Urothelium cell line (cell line): ENCODE measurements around the gene DNAJC30.

Experiments used
- DNase-seq: peaks from one replicate; pipeline ENCODE4 v3.0.0; 2011; ENCODE audit warnings: low spot score, mixed read lengths
- FAIRE-seq: peaks from 2 replicates; lab custom pipeline; 2011; peaks lifted over from hg19 to GRCh38; lab: Jason Lieb, UNC

The DNAJC30 gene

DNA sequence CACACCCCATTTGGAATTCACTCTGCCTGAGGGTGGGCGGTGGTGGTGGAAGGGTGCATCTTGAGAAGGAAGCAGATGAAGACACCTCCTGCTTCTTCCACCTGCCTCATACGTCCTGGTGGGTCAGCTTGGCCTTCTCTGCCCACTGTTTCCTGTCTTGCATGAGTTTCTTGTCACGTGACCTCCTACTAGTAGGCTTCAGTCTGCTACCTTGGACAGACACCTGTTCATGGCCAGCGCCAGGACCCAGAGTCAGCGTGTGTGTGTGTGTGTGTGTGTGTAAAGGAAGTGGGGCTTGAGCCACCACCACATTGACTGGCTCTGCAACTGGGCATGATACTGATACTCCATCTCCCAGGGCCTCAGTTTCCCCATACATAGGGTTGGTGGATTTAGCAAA is 32.7 kb downstream of the DNAJC30 start:
- DNase-seq (no peak), FAIRE-seq (no peak)

DNA sequence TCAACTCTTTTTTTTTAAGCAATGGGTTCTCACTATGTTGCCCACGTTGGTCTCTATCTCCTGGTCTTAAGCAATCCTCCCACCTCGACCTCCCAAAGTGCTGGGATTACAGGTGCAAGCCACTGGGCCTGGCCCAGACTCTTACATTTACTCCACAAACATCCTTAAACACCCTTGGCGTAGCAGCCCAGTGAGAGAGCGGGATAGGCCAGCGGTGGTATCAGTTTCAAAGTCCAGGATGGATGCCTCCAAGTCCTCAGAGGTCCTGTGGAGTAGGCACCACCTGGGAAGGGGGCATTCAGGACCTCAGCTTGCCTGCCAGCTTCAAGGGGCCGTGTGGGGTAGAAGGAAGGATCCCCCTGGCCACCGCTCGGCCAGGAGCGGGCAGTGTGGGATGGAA is 33.7 kb downstream of the DNAJC30 start:
- no peak for FAIRE-seq
- DNase-seq, result no peak

DNA sequence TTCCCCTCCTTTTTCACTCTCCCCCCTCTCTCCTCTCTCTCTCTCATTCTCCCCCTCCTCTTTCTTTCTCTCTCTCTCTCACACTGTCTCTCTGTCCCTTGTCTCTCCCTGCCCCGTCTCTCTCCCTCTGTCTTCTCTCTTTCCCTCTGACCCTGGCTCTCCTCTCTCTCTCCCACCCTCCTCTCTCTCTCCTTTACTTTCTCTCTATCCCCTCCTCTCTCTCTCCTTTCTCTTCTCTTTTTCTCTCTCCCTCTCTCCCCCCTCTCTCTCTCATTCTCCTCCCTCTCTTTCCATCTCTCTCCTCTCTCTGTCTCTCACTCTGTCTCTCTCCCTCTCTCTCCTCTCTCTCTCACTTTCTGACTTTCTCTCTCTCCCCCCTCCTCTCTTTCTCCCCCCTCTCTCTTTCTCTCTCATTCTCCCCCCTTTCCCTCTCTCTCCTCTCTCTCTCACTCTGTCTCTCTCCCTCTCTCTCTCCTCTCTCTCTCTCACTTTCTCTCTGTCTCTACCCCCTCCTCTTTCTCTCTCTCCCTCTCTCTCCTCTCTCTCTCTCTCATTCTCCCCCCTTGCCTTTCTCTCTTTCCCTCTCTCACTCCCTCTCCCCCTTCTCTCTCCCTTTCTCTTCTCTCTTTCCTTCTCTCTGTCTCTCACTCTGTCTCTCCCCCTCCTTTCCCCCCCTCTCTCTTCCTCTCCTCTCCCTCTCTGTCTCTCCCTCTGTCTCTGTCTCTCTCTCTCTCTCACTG is 34.5 kb downstream of the DNAJC30 start:
- FAIRE-seq, result no peak
- DNase-seq, result no peak

DNA sequence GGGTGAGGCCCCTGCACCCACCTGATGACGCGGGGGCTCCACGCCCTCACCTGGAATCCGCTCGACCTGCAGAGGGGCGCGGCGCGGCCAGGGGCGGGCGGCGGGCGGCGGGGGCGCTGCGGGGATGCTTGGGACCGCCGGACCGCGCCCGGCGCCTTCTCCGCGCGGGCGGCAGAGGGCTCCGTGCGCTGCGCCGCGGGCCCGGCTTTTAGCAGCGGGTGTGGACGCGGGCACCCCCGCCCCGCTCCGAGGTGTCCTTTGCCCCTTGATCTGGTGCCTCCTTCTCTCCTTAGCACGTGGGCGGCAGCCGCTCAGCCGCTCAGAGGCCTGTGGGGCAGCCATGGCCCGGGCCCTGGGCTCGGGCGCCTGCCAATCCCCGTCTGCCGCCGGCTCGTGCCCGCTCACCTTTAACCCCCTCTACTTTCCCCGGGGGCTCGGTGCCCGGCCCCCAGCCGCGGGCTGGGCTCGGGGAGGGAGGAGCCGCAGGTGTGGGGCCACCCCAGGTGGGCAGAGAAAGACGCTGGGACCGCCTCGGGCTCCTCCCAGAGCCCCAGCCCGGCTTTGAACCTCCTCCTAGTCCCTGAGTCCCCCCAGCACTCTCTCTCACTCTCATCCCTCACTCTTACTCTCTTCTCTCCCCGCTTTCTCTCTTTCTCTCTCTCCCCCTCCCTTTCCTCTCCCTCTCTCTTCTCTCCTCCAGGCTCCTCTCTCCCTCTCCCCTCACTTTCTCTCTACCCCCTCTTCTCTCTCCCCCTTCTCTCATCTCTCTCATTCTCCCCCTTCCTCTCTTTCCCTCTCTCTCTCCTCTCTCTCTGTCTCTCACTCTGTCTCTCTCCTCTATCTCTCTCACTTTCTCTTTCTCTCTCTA is 35.3 kb downstream of the DNAJC30 start:
- DNase-seq (no peak), FAIRE-seq (no peak)

DNA sequence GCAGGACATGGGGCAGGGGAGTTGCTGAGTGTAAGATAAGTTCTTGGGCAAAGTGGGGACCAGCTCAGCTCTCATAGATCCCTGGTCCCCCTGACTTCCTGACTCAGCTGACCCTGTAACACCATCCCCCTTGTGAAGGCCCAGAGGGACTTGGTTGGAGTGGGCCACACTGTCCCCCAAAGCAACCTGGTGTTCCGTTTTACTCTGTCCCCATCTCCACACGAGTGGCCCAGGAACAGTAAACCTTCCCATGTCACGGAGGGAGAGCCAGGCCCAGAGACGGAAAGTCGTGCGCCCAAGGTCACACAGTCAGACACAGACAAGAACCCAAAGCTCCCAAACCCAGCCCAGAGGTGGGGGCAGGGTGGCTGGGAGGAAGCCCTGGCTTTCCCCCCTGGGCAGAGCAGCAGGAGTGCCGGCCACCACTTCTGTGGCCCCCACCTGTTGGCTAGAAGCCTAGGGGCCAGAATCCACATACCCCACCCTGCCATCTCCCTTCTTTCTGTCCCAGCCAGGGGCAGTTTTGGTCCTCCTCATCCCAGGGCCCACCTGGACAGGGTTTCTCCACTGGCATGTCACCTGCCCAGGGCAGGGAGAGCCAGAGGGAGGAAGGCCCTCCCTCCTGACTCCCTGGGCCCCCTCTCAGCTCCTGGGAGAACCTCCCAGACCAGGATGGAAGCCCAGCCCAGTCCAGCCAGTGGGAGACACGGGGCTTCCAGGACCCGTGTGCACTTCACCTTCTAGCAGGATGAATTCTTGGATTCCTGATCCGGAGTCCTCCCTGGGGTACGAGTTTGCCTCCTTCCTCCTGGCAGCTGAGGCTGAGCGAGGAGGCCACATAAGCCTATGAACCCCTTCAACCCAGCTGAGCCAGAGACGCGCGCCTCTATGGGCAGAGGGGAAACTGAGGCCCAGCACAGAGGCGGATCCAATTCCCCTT is 36.2 kb downstream of the DNAJC30 start:
- DNase-seq, result no peak
- FAIRE-seq, result no peak

DNA sequence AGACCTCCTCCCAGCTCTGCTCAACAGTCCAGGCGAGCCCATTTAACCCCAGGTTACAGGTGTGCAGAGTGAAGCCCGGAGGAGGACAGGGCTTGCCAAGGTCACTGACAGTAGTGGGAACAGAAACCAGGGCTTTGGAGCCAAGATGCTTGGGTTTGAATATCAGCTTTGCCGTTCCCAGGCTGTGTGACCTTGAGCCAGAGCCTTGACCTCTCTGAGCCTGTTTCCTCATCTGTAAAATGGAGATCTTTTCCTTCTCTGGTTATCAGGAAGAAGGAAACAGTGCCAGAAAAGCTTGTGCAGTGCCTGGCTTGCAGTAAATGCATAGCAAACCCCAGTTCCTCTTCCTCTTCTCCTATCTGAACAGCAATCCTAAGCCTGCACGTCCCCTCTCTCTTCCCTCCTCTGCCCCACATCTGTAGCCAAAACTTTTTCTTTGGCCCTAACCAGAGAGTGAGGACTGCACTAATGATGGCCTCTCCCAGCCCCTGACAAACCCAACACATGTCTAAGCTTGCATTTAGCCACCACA is 37.5 kb downstream of the DNAJC30 start:
- no peak for DNase-seq
- FAIRE-seq, result no peak

DNA sequence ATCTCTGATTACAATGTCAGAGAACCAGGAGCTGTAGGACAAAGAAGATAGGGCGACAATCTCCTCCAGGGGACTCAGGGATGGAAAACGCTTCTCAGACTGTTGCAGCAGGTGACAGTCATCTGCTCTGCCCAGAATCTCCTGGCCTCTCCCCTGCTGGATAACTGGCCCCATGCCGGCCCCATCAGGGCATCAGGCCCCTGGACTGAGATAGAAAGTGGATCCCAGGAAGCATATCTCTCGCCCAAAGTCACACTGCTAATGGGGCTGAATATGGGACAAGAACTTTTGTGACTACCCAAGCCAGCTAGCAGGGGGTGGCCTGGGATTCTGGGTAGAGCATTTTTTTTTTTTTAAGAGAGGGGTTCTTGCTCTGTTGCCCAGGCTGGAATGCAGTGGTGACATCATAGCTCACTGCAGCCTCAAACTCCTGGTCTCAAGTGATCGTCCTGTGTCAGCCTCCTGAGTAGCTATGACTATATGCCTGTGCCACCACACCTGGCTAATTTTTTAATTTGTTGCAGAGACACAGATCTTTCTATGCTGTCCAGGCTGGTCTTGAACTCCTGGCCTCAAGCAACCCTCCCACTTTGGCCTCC is 38.5 kb downstream of the DNAJC30 start:
- no peak for FAIRE-seq

DNA sequence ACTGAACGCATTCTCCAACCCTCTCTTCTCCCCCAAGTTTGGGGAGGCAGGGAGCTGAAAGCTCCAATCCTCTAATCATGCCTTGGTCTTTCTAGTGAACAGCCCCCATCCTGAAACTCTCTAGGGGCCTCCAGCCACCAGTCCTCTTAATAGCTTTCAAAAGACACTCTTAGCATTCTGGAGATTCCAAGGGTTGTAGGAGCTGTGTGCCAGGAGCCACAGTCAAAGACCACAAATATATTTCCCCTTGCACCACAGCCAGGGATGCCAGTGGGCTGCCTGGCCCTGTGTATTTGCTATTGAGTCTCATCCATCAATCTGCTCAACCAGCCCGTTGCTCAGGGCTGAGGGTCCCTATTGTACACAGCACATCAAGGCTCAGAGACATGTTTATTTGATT is 40.4 kb downstream of the DNAJC30 start:
- FAIRE-seq (no peak), DNase-seq (no peak)

More for the DNA sequence above, 38.5 kb downstream of the DNAJC30 start:
- no peak for DNase-seq

DNA sequence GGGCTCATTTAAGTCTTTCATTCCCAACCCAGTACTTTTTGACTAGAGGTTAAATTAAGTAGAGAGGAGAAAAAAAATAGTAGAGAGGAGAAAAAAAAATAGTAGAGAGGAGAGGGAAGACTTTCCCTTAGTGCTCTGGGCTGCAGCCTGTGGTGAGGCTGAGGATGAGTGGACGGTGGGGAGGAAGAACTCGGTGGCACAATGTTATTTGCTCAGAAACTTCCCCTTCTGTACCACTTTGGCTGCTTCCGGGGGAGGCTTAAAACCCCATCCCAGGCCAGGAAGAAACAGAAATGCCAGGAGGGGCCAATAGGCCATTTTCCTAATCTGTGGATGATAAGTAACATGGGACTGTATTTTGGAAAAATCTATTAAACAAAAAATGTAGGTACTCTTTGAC is 44.3 kb downstream of the DNAJC30 start:
- no peak for DNase-seq
- no peak for FAIRE-seq

DNA sequence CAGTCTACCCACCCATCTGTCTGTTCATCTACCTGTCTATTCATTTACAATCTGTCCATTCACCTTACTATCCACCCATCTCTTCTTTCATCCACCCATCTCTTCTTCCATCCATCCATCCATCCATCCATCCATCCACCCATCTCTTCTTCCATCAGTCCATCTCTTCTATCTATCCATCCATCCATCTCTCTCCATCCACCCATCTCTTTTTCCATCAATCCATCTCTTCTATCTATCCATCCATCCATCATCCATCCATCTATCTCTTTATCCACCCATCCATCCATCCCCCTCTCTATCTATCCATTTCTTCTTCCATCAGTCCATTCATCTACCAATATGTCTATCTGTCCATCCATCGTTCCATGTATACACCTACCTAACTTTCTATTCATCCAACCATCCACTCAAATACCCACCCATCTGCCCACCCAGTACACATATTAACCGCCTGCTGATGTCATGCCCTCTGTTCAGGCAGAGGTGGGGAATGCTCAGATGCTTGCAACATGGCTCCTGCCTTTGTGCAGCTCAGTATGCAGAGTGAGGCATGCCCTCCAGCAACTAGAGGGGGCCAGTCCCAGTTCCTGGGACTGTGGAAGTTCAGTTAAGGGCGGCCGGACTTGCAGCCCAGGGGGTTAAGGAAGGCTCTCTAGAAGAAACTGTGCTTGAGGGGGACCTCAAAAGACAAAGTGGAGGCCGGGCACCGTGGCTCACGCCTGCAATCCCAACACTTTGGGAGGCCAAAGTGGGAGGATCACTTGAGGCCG is 47.6 kb downstream of the DNAJC30 start:
- FAIRE-seq (no peak), DNase-seq (no peak)

DNA sequence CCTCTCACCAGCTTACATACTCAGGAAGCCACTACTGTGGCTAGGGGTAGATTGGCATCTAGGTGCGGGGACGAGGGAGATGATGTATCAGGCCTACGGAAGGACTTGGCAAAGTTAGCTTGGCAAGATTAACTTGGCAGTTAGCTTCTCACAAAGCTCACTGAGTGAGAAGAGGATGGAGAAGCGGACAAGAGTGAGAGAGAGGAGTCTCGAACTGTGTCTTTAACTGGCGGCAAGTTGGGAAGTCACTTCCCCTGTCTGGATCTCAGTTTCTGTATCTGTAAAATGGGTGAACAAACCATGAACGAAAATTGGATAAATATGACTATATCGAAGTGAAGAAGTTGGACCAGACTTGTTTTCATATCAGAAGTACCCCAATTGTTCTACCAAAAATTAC is 49.4 kb downstream of the DNAJC30 start:
- no peak for DNase-seq
- no peak for FAIRE-seq

DNA sequence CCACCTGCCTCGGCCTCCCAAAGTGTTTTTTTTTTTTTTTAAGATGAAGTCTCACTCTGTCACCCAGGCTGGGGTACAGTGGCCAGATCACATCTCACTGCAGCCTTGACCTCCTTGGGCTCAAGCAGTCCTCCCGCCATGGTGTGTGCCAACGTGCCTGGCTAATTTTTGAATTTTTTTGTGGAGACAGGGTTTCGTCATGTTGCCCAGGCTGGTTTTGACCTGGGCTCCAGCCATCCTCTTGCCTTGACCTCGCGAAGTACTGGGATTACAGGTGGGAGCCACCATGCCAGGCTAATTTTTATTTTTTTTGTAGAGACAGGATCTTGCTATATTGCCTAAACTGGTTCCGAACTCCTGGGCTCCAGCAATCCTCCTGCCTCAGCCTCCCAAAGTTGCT is 49.9 kb downstream of the DNAJC30 start:
- DNase-seq (no peak), FAIRE-seq (no peak)

DNA sequence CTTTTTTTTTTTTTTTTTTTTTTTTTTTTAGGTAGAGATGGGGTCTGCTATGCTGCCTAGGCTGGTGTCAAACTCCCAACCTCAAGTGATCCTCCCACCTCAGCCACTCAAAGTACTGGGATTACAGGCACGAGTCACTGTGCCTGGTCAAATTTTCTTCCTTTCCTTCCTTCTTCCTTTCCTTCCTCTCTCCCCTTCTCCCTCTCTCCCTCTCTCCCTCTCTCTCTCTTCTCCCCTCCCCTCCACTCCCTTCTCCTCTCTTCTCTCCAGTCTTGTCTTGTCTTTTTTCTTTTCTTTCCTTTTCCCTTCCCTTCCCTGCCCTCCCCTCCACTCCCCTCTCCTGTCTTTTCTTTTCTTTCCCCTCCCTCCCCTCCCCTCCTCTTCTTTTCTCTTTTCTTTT is 51.7 kb downstream of the DNAJC30 start:
- DNase-seq (no peak), FAIRE-seq (no peak)
